ENCODE measurements around the gene MTFR1L. TPM values are rescaled to one million over a fixed set of nuclear protein-coding genes. Genes with fewer than 3 reads are reported as not detected.

MTFR1L gene
- total RNA-seq, 1 donor from 2014 or later = 53.8 TPM

GRCh38 chr1:25875856-25876692 is 56.3 kb downstream of the MTFR1L start:
- DNase-seq (ENCODE audit: low spot score) = no peak

GRCh38 chr1:25876693-25877077 is 56.9 kb downstream of the MTFR1L start:
- DNase-seq (ENCODE audit: low spot score) = no peak

- DNase-seq (ENCODE audit: low spot score) = no peak
Observed at GRCh38 chr1:25877155-25877554, 57.4 kb downstream of the MTFR1L start.

- no peak for DNase-seq (ENCODE audit: low spot score)
Observed at GRCh38 chr1:25878690-25879089, 58.9 kb downstream of the MTFR1L start.

- DNase-seq (ENCODE audit: low spot score) = no peak
Observed at GRCh38 chr1:25879675-25880074, 59.9 kb downstream of the MTFR1L start.

GRCh38 chr1:25880518-25880917 is 60.8 kb downstream of the MTFR1L start:
- DNase-seq (ENCODE audit: low spot score) = no peak

- no peak for DNase-seq (ENCODE audit: low spot score)
Observed at GRCh38 chr1:25881266-25881665, 61.5 kb downstream of the MTFR1L start.

Other genes with a start within 250 kb of the MTFR1L start
- gene MAN1C1, start 203.2 kb upstream of the MTFR1L start, total RNA-seq = 21.9 TPM
- 108 TPM for gene SELENON, start 19.8 kb upstream of the MTFR1L start, total RNA-seq
- not detected for gene AUNIP, start 39.5 kb downstream of the MTFR1L start, total RNA-seq
- 7.2 TPM for gene PAQR7, start 55.8 kb downstream of the MTFR1L start, total RNA-seq
- 39.3 TPM for gene STMN1, start 86.5 kb downstream of the MTFR1L start, total RNA-seq
- 6.8 TPM for gene PAFAH2, start 178.1 kb downstream of the MTFR1L start, total RNA-seq
- not detected for gene EXTL1, start 201.8 kb downstream of the MTFR1L start, total RNA-seq
- not detected for gene SLC30A2, start 226.2 kb downstream of the MTFR1L start, total RNA-seq
- gene TRIM63, start 247.7 kb downstream of the MTFR1L start, total RNA-seq = 0.26 TPM

Measured in mesenteric fat pad (tissue), 1 donor.